ENCODE measurements around the gene VDR.

The VDR gene

GRCh38 chr12:47824635-47825034, 80.2 kb downstream of the VDR start:
- Histone ChIP-seq H3K27ac (peak overlapping the region; percentile 4; the same call in 1 of the 2 replicates), H4K20me1 (no peaks in the 10 kb centered on the region), H3K9me3 (no peaks in the 10 kb centered on the region), H3K9ac (no peak overlapping the region), H3K36me3 (no peaks in the 10 kb centered on the region), H3K4me3 (no peak overlapping the region), H3K4me2 (peak overlapping the region; percentile 51), H3K27me3 (no peaks in the 10 kb centered on the region), H3K4me1 (peaks cover 65% of the 10 kb centered on the region)
- no peak for TF ChIP-seq Cebpa-rat (IDR thresholded peaks at IDR 0.05)

GRCh38 chr12:47824198-47824597, 80.6 kb downstream of the VDR start:
- Histone ChIP-seq H3K4me3 (no peak overlapping the region), H3K27ac (peak overlapping the region; percentile 4; the same call in 1 of the 2 replicates), H3K9me3 (no peaks in the 10 kb centered on the region), H3K27me3 (no peaks in the 10 kb centered on the region), H4K20me1 (no peaks in the 10 kb centered on the region), H3K36me3 (no peaks in the 10 kb centered on the region), H3K4me2 (peak overlapping the region; percentile 51), H3K9ac (no peak overlapping the region), H3K4me1 (peaks cover 60% of the 10 kb centered on the region)
- TF ChIP-seq Cebpa-rat (IDR thresholded peaks at IDR 0.05): no peak

- no peak overlapping the region for H3K9ac ChIP-seq
- H3K27me3 ChIP-seq: no peaks in the 10 kb centered on the region
- peak overlapping the region; percentile 51 for H3K4me2 ChIP-seq
- TF ChIP-seq Cebpa-rat (IDR thresholded peaks at IDR 0.05): no peak
- H3K4me3 ChIP-seq: no peak overlapping the region
- peaks cover 55% of the 10 kb centered on the region for H3K4me1 ChIP-seq
- peaks cover 5% of the 10 kb centered on the region for H4K20me1 ChIP-seq
- H3K36me3 ChIP-seq: no peaks in the 10 kb centered on the region
- H3K27ac ChIP-seq: no peak overlapping the region
- no peaks in the 10 kb centered on the region for H3K9me3 ChIP-seq
Measured at GRCh38 chr12:47823422-47824086, 81.2 kb downstream of the VDR start.

- Histone ChIP-seq H3K27me3 (no peaks in the 10 kb centered on the region), H3K4me3 (no peak overlapping the region), H3K36me3 (no peaks in the 10 kb centered on the region), H3K9ac (no peak overlapping the region), H3K4me1 (peaks cover 55% of the 10 kb centered on the region), H3K4me2 (peak overlapping the region; percentile 51), H4K20me1 (peaks cover 12% of the 10 kb centered on the region), H3K27ac (no peak overlapping the region; the same call in 1 of the 2 replicates), H3K9me3 (no peaks in the 10 kb centered on the region)
- no peak for TF ChIP-seq Cebpa-rat (IDR thresholded peaks at IDR 0.05)
Measured at GRCh38 chr12:47822863-47823262, 81.9 kb downstream of the VDR start.

- Histone ChIP-seq H3K4me2 (peak overlapping the region; percentile 18), H3K36me3 (no peaks in the 10 kb centered on the region), H3K9me3 (no peaks in the 10 kb centered on the region), H3K27me3 (no peaks in the 10 kb centered on the region), H3K27ac (no peak overlapping the region; the same call in 1 of the 2 replicates), H4K20me1 (peaks cover 17% of the 10 kb centered on the region), H3K9ac (no peak overlapping the region), H3K4me3 (no peak overlapping the region), H3K4me1 (peaks cover 60% of the 10 kb centered on the region)
- TF ChIP-seq Cebpa-rat (IDR thresholded peaks at IDR 0.05): no peak
Measured at GRCh38 chr12:47822401-47822800, 82.4 kb downstream of the VDR start.

GRCh38 chr12:47821346-47821706, 83.5 kb downstream of the VDR start:
- H3K36me3 ChIP-seq: no peaks in the 10 kb centered on the region
- H4K20me1 ChIP-seq: peaks cover 24% of the 10 kb centered on the region
- H3K9me3 ChIP-seq: no peaks in the 10 kb centered on the region
- H3K4me1 ChIP-seq: peaks cover 70% of the 10 kb centered on the region
- H3K4me2 ChIP-seq: peak overlapping the region; percentile 92
- H3K27me3 ChIP-seq: no peaks in the 10 kb centered on the region
- TF ChIP-seq Cebpa-rat (IDR thresholded peaks at IDR 0.05): no peak
- no peak overlapping the region for H3K4me3 ChIP-seq
- 0 out of 2 replicates have a peak overlapping the region, but pooled peaks have one; percentile 96 for H3K9ac ChIP-seq
- peak overlapping the region; percentile 98; the same call in 1 of the 2 replicates for H3K27ac ChIP-seq

- peak overlapping the region; percentile 92 for H3K4me2 ChIP-seq
- peak overlapping the region; percentile 96 for H3K9ac ChIP-seq
- peaks cover 76% of the 10 kb centered on the region for H3K4me1 ChIP-seq
- H3K9me3 ChIP-seq: no peaks in the 10 kb centered on the region
- no peak for TF ChIP-seq Cebpa-rat (IDR thresholded peaks at IDR 0.05)
- no peaks in the 10 kb centered on the region for H3K36me3 ChIP-seq
- peak overlapping the region; percentile 92 for H3K4me3 ChIP-seq
- H3K27ac ChIP-seq: peak overlapping the region; percentile 98
- H4K20me1 ChIP-seq: peaks cover 24% of the 10 kb centered on the region
- H3K27me3 ChIP-seq: no peaks in the 10 kb centered on the region
Measured at GRCh38 chr12:47820631-47821345, 84.0 kb downstream of the VDR start.

GRCh38 chr12:47819896-47820630, 84.7 kb downstream of the VDR start, which contains the start of gene HDAC7:
TSS of gene HDAC7 (minus strand) at chr12:47819903. CDS start at chr12:47819785, 118 bp downstream.
- TF ChIP-seq Cebpa-rat (IDR thresholded peaks at IDR 0.05): no peak
- Histone ChIP-seq H3K9me3 (no peaks in the 10 kb centered on the region), H3K4me1 (peaks cover 83% of the 10 kb centered on the region), H4K20me1 (peaks cover 24% of the 10 kb centered on the region), H3K4me2 (peak within 1 kb of the TSS; percentile 97), H3K36me3 (peaks cover 3% of the 10 kb centered on the region; the same call in 1 of the 2 replicates), H3K9ac (peak within 1 kb of the TSS; percentile 96), H3K27me3 (no peaks in the 10 kb centered on the region), H3K27ac (peak within 1 kb of the TSS; percentile 98), H3K4me3 (peak within 1 kb of the TSS; percentile 92)

GRCh38 chr12:47819138-47819895, 85.5 kb downstream of the VDR start:
- peaks cover 24% of the 10 kb centered on the region for H4K20me1 ChIP-seq
- no peaks in the 10 kb centered on the region for H3K9me3 ChIP-seq
- H3K36me3 ChIP-seq: peaks cover 11% of the 10 kb centered on the region; the same call in 1 of the 2 replicates
- no peak for TF ChIP-seq Cebpa-rat (IDR thresholded peaks at IDR 0.05)
- peaks cover 85% of the 10 kb centered on the region for H3K4me1 ChIP-seq
- peak overlapping the region; percentile 96 for H3K9ac ChIP-seq
- peak overlapping the region; percentile 97 for H3K4me2 ChIP-seq
- peak overlapping the region; percentile 98 for H3K27ac ChIP-seq
- H3K4me3 ChIP-seq: peak overlapping the region; percentile 92
- H3K27me3 ChIP-seq: no peaks in the 10 kb centered on the region
